HepG2 (cell line): Measurements from ENCODE around the gene HCFC1R1. TPM values are rescaled to one million over a fixed set of nuclear protein-coding genes. Genes with fewer than 3 reads are reported as not detected.

Experiments used
- ATAC-seq: fragments of 200-7000 bp; cut with Tn5 transposase; 3 replicates; pipeline ENCODE4 v1.9.1; 2020; ENCODE audit warnings: mild to moderate bottlenecking, moderate library complexity
- BruUV-seq: library from RNA; stranded (reverse); fragments of 400-500 nt; replicated peaks from 2 replicates; lab custom pipeline; 2021; lab: Mats Ljungman, UMichigan
- CTCF ChIA-PET: fragments of 300-600 bp; formaldehyde crosslinking; extraction: SDS; loops from one replicate; lab custom pipeline; 2021; ENCODE audit warnings: low total read pairs, inconsistent platforms, low intra/inter-chr PET ratio; lab: Yijun Ruan, JAX
- POLR2A ChIA-PET: fragments of 350-600 bp; sonication (Branson Sonifier 250); formaldehyde crosslinking; loops from one replicate; lab custom pipeline; 2020; ENCODE audit warnings: antibody characterized with exemption, inconsistent platforms; lab: Yijun Ruan, JAX
- DNase-seq: peaks from one replicate; pipeline ENCODE4 v3.0.0-alpha.2; 2015; ENCODE audit warnings: low spot score
- FAIRE-seq: peaks from 3 replicates; lab custom pipeline; 2011; peaks lifted over from hg19 to GRCh38; lab: Jason Lieb, UNC
- H2AFZ ChIP-seq: one replicate; pipeline ENCODE4 v1.6.1; 2011; ENCODE audit warnings: low read length, inconsistent platforms
- H3K27ac ChIP-seq: fragments of 300-600 bp; 3 replicates; pipeline ENCODE4 v1.8.0; 2011; ENCODE audit warnings: mixed run types, mild to moderate bottlenecking, mixed read lengths, low read length, inconsistent platforms; ENCODE audit not compliant: insufficient read depth; ENCODE audit errors: extremely low read length
- H3K27me3 ChIP-seq, 2 experiments: fragments of 200-600 bp in 1 of 2; 2 replicates in 1 of 2; 3 replicates in 1 of 2; pipeline versions ENCODE4 v1.6.0 to v1.8.0; 2011; ENCODE audit warnings: low read length in 2 of 2, mild to moderate bottlenecking in 2 of 2, moderate library complexity in 2 of 2, inconsistent platforms in 1 of 2; ENCODE audit not compliant: insufficient read depth in 2 of 2, control insufficient read depth in 1 of 2
- H3K36me3 ChIP-seq, 2 experiments: fragments of 200-600 bp in 1 of 2; replicated peaks in 1 of 2; 2 replicates in 1 of 2; 3 replicates in 1 of 2; pipeline versions ENCODE4 v1.5.1 to v1.8.0; 2011; ENCODE audit warnings: low read length in 2 of 2, inconsistent platforms in 1 of 2; ENCODE audit not compliant: insufficient read depth in 2 of 2, control insufficient read depth in 1 of 2
- H3K4me1 ChIP-seq: 2 replicates; pipeline ENCODE4 v1.5.1; 2012; ENCODE audit warnings: low read length, inconsistent platforms; ENCODE audit not compliant: insufficient read depth
- H3K4me2 ChIP-seq: 2 replicates; pipeline ENCODE4 v1.6.0; 2011; ENCODE audit warnings: low read depth, low read length, inconsistent platforms
- H3K4me3 ChIP-seq, 3 experiments: fragments of 200-600 bp in 1 of 3; sonication (generic), shearing (Covaris generic) in 1 of 3; replicated peaks in 1 of 3; 2 replicates each; pipeline ENCODE4 v1.5.1; 2011 to 2016; ENCODE audit warnings: low read length in 3 of 3, inconsistent platforms in 2 of 3, low read depth in 2 of 3, mild to moderate bottlenecking in 2 of 3, control low read depth in 1 of 3, mixed read lengths in 1 of 3; ENCODE audit not compliant: insufficient read depth in 1 of 3
- H3K79me2 ChIP-seq: one replicate; pipeline ENCODE4 v1.6.1; 2011; ENCODE audit warnings: low read length, inconsistent platforms; ENCODE audit not compliant: insufficient read depth
- H3K9ac ChIP-seq: 2 replicates; pipeline ENCODE4 v1.6.0; 2011; ENCODE audit warnings: mild to moderate bottlenecking, low read depth, low read length, inconsistent platforms; ENCODE audit not compliant: insufficient read depth
- H3K9me3 ChIP-seq: 2 replicates; pipeline ENCODE4 v1.5.1; 2012; ENCODE audit warnings: mild to moderate bottlenecking, low read length
- H4K20me1 ChIP-seq: 2 replicates; pipeline ENCODE4 v1.6.0; 2011; ENCODE audit warnings: inconsistent platforms, mild to moderate bottlenecking, low read length, moderate library complexity; ENCODE audit not compliant: insufficient read depth
- CCAR2 ChIP-seq: fragments of 200-400 bp; formaldehyde crosslinking; optimal IDR thresholded peaks from 2 replicates; pipeline ENCODE3; 2018; ENCODE audit warnings: low read depth, mild to moderate bottlenecking, low read length, moderate library complexity
- FOSL2 ChIP-seq: sonication (generic); formaldehyde crosslinking; IDR thresholded peaks from 2 replicates; pipeline ENCODE4 v1.4.0; 2020; ENCODE audit warnings: missing genetic modification reagents
- JDP2 ChIP-seq: sonication (generic); formaldehyde crosslinking; IDR thresholded peaks from 2 replicates; pipeline ENCODE4 v1.8.1; 2022; ENCODE audit warnings: missing genetic modification reagents, borderline replicate concordance
- MYNN ChIP-seq: sonication (generic); formaldehyde crosslinking; IDR thresholded peaks from 2 replicates; pipeline ENCODE4 v1.4.0; 2020; ENCODE audit warnings: mild to moderate bottlenecking, low read depth, missing genetic modification reagents
- SAFB2 ChIP-seq: sonication (generic); formaldehyde crosslinking; IDR thresholded peaks from 2 replicates; pipeline ENCODE4 v1.5.1; 2020; ENCODE audit warnings: missing genetic modification reagents, low read depth, mild to moderate bottlenecking, borderline replicate concordance
- SP1 ChIP-seq, 2 experiments: fragments of 450-650 bp in 1 of 2; sonication (generic) in 1 of 2; formaldehyde crosslinking in 1 of 2; IDR thresholded peaks; 2 replicates each; pipeline versions ENCODE4 v1.4.0 to v1.6.1; 2016 to 2020; ENCODE audit warnings: missing genetic modification reagents in 1 of 2
- ZFP36L2 ChIP-seq: sonication (generic); formaldehyde crosslinking; IDR thresholded peaks from 2 replicates; pipeline ENCODE4 v1.4.0; 2020; ENCODE audit warnings: missing genetic modification reagents
- ZNF766 ChIP-seq: sonication (generic); formaldehyde crosslinking; IDR thresholded peaks from 2 replicates; pipeline ENCODE4 v1.5.0; 2020; ENCODE audit warnings: missing genetic modification reagents, borderline replicate concordance
- ZNF792 ChIP-seq: IDR thresholded peaks from 2 replicates; pipeline ENCODE4 v1.6.1; 2016
- WGBS: methylation state at CpG from one replicate; pipeline ENCODE4 v1.1.6; 2017; ENCODE audit warnings: low lambda C conversion rate; 5-methylcytosine and 5-hydroxymethylcytosine counted together
- in situ Hi-C: cut with HindIII; loops from 2 replicates; pipeline ENCODE4 v1.10.0; 2017; ENCODE audit warnings: low pct_unique_long_range_greater_than_20kb; ENCODE audit not compliant: extremely low pct_ligation_motif_present
- intact Hi-C: fragments of 100-400 bp; cut with micrococcal nuclease; formaldehyde crosslinking; loops from one replicate; pipeline ENCODE4 v1.10.0; 2022; ENCODE audit not compliant: unreplicated experiment
- polyA plus RNA-seq, 8 experiments: library from polyadenylated mRNA; depleted of rRNA in 3 of 8; stranded (reverse) in 7 of 8; unstranded in 1 of 8; fragments of >200 nt; fragmentation: Illumina TruSeq in 4 of 8; extraction: Trizol in 4 of 8; gene quantifications; 2 replicates each; pipeline versions ENCODE4 v1.2.1 to v1.2.3, GENCODE V29; 2011 to 2016; ENCODE audit warnings: low read depth in 4 of 8, missing spikeins in 1 of 8, mixed read lengths in 1 of 8; ENCODE audit not compliant: insufficient read depth in 1 of 8
- total RNA-seq, 5 experiments: library from RNA; depleted of rRNA; stranded (reverse); fragments of >200 nt; fragmentation: Illumina TruSeq; extraction: Trizol; gene quantifications; 2 replicates each; pipeline ENCODE4 v1.2.3, GENCODE V29; 2016; ENCODE audit warnings: low read depth in 1 of 5
- TF ChIP-seq, protein P1 (sequence below): IDR thresholded peaks from 2 replicates; pipeline ENCODE4 v1.6.1; 2016; ENCODE audit warnings: missing biosample characterization, missing genetic modification reagents, low read depth
- TF ChIP-seq, protein P2 (sequence below): sonication (generic); formaldehyde crosslinking; IDR thresholded peaks from 2 replicates; pipeline ENCODE4 v1.5.0; 2020; ENCODE audit warnings: mild to moderate bottlenecking, low read depth, missing genetic modification reagents, borderline replicate concordance
- TF ChIP-seq, protein P3 (sequence below): sonication (generic); formaldehyde crosslinking; IDR thresholded peaks from 2 replicates; pipeline ENCODE4 v1.4.0; 2020; ENCODE audit warnings: missing genetic modification reagents
- TF ChIP-seq, protein P4 (sequence below): sonication (generic); formaldehyde crosslinking; IDR thresholded peaks from 2 replicates; pipeline ENCODE4 v1.9.0; 2022; ENCODE audit warnings: low read depth, missing genetic modification reagents

HCFC1R1 gene
- total and polyA plus RNA-seq, 2 of the 13 experiments (the other 11 are each of a cell fraction or from before 2014, with no cell fraction given), result 13.8 to 16.1 TPM

DNA sequence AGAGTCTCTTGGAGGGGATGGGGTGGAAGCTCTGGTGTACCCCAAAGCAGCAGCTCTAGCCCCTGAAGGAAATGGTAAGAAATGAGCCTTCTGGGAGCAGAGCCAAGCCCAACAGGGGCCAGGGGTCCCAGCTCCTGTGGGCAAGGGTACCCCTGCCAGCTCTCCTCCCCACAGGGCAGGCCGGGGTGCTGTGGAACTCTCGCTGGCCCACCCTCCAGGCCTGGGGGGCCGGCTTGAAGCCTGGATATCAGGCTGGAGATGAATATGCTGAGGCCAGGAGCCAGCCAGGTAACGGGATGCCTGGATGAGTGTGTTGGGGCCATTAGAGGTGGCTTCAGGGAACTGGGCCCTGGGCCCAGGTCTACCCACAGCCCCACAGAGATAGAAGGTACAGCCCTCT lies 23.2 kb downstream of the HCFC1R1 start:
- ATAC-seq, result no peak
- Histone ChIP-seq H3K4me3 (no peak overlapping the region), H3K27ac (no peak overlapping the region), H3K36me3 (no peaks in the 10 kb centered on the region), H3K9ac (no peak overlapping the region), H3K9me3 (no peaks in the 10 kb centered on the region), H3K4me1 (peaks cover 17% of the 10 kb centered on the region), H3K4me2 (no peak overlapping the region), H3K79me2 (no peaks in the 10 kb centered on the region), H3K27me3 (no peaks in the 10 kb centered on the region), H2AFZ (no peak overlapping the region), H4K20me1 (no peaks in the 10 kb centered on the region)
- BruUV-seq, result no TSS peak
- CTCF ChIA-PET, result interaction anchor here (2.0 kb wide), 1 partner anchor 29 kb away, joined by 5 read pairs; no protein-coding TSS in a partner anchor
- no peak for DNase-seq
- no peak for TF ChIP-seq SP1 (IDR thresholded peaks at IDR 0.05)
- no peak for TF ChIP-seq SP1 (CRISPR knock-in tag; IDR thresholded peaks at IDR 0.05)
- no peak for TF ChIP-seq ZFP36L2 (CRISPR knock-in tag)
- TF ChIP-seq SAFB2 (CRISPR knock-in tag), result no peak
- TF ChIP-seq FOSL2 (CRISPR knock-in tag), result no peak
- TF ChIP-seq, protein P1, sequence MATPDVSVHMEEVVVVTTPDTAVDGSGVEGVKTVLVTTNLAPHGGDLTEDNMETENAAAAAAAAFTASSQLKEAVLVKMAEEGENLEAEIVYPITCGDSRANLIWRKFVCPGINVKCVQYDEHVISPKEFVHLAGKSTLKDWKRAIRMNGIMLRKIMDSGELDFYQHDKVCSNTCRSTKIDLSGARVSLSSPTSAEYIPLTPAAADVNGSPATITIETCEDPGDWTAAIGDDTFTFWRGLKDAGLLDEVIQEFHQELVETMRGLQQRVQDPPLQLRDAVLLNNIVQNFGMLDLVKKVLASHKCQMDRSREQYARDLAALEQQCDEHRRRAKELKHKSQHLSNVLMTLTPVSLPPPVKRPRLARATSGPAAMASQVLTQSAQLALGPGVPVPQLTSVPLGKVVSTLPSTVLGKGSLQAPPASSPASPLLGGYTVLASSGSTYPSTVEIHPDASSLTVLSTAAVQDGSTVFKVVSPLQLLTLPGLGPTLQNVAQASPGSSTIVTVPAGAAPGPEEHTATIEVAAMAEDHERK (CRISPR knock-in tag), result no peak
- no peak for TF ChIP-seq JDP2 (CRISPR knock-in tag)
- TF ChIP-seq MYNN (CRISPR knock-in tag), result no peak
- TF ChIP-seq, protein P2, sequence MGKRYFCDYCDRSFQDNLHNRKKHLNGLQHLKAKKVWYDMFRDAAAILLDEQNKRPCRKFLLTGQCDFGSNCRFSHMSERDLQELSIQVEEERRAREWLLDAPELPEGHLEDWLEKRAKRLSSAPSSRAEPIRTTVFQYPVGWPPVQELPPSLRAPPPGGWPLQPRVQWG (CRISPR knock-in tag), result no peak
- TF ChIP-seq, protein P3, sequence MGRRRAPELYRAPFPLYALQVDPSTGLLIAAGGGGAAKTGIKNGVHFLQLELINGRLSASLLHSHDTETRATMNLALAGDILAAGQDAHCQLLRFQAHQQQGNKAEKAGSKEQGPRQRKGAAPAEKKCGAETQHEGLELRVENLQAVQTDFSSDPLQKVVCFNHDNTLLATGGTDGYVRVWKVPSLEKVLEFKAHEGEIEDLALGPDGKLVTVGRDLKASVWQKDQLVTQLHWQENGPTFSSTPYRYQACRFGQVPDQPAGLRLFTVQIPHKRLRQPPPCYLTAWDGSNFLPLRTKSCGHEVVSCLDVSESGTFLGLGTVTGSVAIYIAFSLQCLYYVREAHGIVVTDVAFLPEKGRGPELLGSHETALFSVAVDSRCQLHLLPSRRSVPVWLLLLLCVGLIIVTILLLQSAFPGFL (CRISPR knock-in tag), result no peak
- TF ChIP-seq ZNF792 (CRISPR knock-in tag), result no peak
- TF ChIP-seq, protein P4, sequence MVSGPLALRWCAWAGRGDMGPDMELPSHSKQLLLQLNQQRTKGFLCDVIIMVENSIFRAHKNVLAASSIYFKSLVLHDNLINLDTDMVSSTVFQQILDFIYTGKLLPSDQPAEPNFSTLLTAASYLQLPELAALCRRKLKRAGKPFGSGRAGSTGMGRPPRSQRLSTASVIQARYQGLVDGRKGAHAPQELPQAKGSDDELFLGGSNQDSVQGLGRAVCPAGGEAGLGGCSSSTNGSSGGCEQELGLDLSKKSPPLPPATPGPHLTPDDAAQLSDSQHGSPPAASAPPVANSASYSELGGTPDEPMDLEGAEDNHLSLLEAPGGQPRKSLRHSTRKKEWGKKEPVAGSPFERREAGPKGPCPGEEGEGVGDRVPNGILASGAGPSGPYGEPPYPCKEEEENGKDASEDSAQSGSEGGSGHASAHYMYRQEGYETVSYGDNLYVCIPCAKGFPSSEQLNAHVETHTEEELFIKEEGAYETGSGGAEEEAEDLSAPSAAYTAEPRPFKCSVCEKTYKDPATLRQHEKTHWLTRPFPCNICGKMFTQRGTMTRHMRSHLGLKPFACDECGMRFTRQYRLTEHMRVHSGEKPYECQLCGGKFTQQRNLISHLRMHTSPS, result no peak
- no peak for TF ChIP-seq ZNF766
- no peak for TF ChIP-seq CCAR2
- no peak for FAIRE-seq
- in situ Hi-C loops, result no loop called here
- POLR2A ChIA-PET, result interaction anchor here (0.9 to 2.0 kb wide), 3 partner anchors 20 to 45 kb away, joined by 3 to 5 read pairs (median 4); partner anchors contain the start of genes HCFC1R1 and THOC6
- 90% methylated on average over 3 of the region's 4 CpGs for WGBS
- intact Hi-C loops, result no loop called here
